ENCODE results near the gene NTSR1. TPM values are rescaled to one million over a fixed set of nuclear protein-coding genes. Genes with fewer than 3 reads are reported as not detected.

NTSR1 gene
- total RNA-seq, 4 donors from 2014 or later, result 0.06 to 0.09 TPM; not detected in 2

GRCh38 chr20:62727584-62728027 is 19.0 kb downstream of the NTSR1 start:
- no peak for TF ChIP-seq CTCF (IDR thresholded peaks at IDR 0.05)
- TF ChIP-seq POLR2A (IDR thresholded peaks at IDR 0.05), result no peak
- Histone ChIP-seq H3K27ac (no peak overlapping the region), H3K9me3 (no peaks in the 10 kb centered on the region), H3K27me3 (peaks cover 0 to 81% (median 0%) of the 10 kb centered on the region in 4 donors), H3K4me1 (peaks cover 0 to 4% (median 0%) of the 10 kb centered on the region in 3 donors), H3K36me3 (no peaks in the 10 kb centered on the region), H3K4me3 (no peak overlapping the region)
- intact Hi-C loops (cut with DNase I), result no loop called here
- WGBS, 2 donors, result 70% methylated on average over 4 of the region's 15 CpGs; no CpG with 5 or more reads in 1 of the 2 donors
- DNase-seq, result no peak

GRCh38 chr20:62728028-62728780 is 19.6 kb downstream of the NTSR1 start:
- H3K36me3 ChIP-seq, result no peaks in the 10 kb centered on the region
- H3K4me3 ChIP-seq, result no peak overlapping the region
- peaks cover 0 to 81% (median 0%) of the 10 kb centered on the region in 4 donors for H3K27me3 ChIP-seq
- WGBS, 2 donors, result 46 to 53% methylated on average over 6 to 10 of the region's 26 CpGs
- no peaks in the 10 kb centered on the region for H3K9me3 ChIP-seq
- H3K4me1 ChIP-seq, result peaks cover 0 to 3% (median 0%) of the 10 kb centered on the region in 3 donors
- H3K27ac ChIP-seq, result no peak overlapping the region
- intact Hi-C loops (cut with DNase I), result no loop called here
- no peak for TF ChIP-seq CTCF (IDR thresholded peaks at IDR 0.05)
- TF ChIP-seq POLR2A (IDR thresholded peaks at IDR 0.05), result no peak
- no peak for DNase-seq

GRCh38 chr20:62728781-62729300 is 20.2 kb downstream of the NTSR1 start:
- H3K4me3 ChIP-seq, result no peak overlapping the region

GRCh38 chr20:62730481-62730880 is 21.8 kb downstream of the NTSR1 start:
- intact Hi-C loops (cut with DNase I), result no loop called here
- TF ChIP-seq POLR2A (IDR thresholded peaks at IDR 0.05) (no peak), CTCF (IDR thresholded peaks at IDR 0.05) (no peak)
- H3K9me3 ChIP-seq, result no peaks in the 10 kb centered on the region
- no peaks in the 10 kb centered on the region for H3K36me3 ChIP-seq
- no peak for DNase-seq
- H3K27me3 ChIP-seq, result peaks cover 0 to 81% (median 0%) of the 10 kb centered on the region in 4 donors
- no peak overlapping the region for H3K27ac ChIP-seq
- WGBS, 2 donors, result 84 to 93% methylated on average over 13 of the region's 13 CpGs
- H3K4me1 ChIP-seq, result no peaks in the 10 kb centered on the region
- H3K4me3 ChIP-seq, result no peak overlapping the region

More at GRCh38 chr20:62728781-62729300, 20.2 kb downstream of the NTSR1 start:
- H3K36me3 ChIP-seq, result no peaks in the 10 kb centered on the region
- no peaks in the 10 kb centered on the region for H3K4me1 ChIP-seq
- no peak overlapping the region for H3K27ac ChIP-seq
- H3K9me3 ChIP-seq, result no peaks in the 10 kb centered on the region
- intact Hi-C loops (cut with DNase I), result no loop called here
- TF ChIP-seq POLR2A (IDR thresholded peaks at IDR 0.05) (no peak), CTCF (IDR thresholded peaks at IDR 0.05) (no peak)
- 87% methylated on average over 3 of the region's 9 CpGs; no CpG with 5 or more reads in 1 of the 2 donors for WGBS, 2 donors
- H3K27me3 ChIP-seq, result peaks cover 0 to 81% (median 0%) of the 10 kb centered on the region in 4 donors
- no peak for DNase-seq

- intact Hi-C loops (cut with DNase I), result no loop called here
- no peak for DNase-seq
- Histone ChIP-seq H3K4me3 (no peak overlapping the region), H3K27me3 (peaks cover 0 to 81% (median 0%) of the 10 kb centered on the region in 4 donors), H3K36me3 (no peaks in the 10 kb centered on the region), H3K9me3 (no peaks in the 10 kb centered on the region), H3K4me1 (no peaks in the 10 kb centered on the region), H3K27ac (no peak overlapping the region)
- WGBS, 2 donors, result 81 to 86% methylated on average over 12 to 13 of the region's 13 CpGs
- no peak for TF ChIP-seq POLR2A (IDR thresholded peaks at IDR 0.05)
- TF ChIP-seq CTCF (IDR thresholded peaks at IDR 0.05), result no peak
These were observed 23.6 kb downstream of the NTSR1 start for GRCh38 chr20:62732031-62732760.
